Measurements from ENCODE around the gene KIAA1614.

KIAA1614 gene

GRCh38 chr1:180939711-180940103, 27.0 kb downstream of the KIAA1614 start:
- no peak for DNase-seq
- Mint-ChIP-seq H3K36me3 (ENCODE audit: low read depth) (no peaks in the 10 kb centered on the region), H3K27me3 (no peaks in the 10 kb centered on the region), H3K9me3 (no peaks in the 10 kb centered on the region), H3K27ac (no peak overlapping the region), H3K4me1 (ENCODE audit: low read depth) (peaks cover under 1% of the 10 kb centered on the region), H3K4me3 (no peak overlapping the region)

GRCh38 chr1:180940445-180940844, 27.7 kb downstream of the KIAA1614 start:
- no peak for DNase-seq
- Mint-ChIP-seq H3K4me3 (no peak overlapping the region), H3K27ac (no peak overlapping the region), H3K27me3 (no peaks in the 10 kb centered on the region), H3K9me3 (no peaks in the 10 kb centered on the region), H3K36me3 (ENCODE audit: low read depth) (peaks cover under 1% of the 10 kb centered on the region), H3K4me1 (ENCODE audit: low read depth) (no peaks in the 10 kb centered on the region)

- H3K9me3 Mint-ChIP-seq = peaks cover 6% of the 10 kb centered on the region
- H3K4me1 Mint-ChIP-seq (ENCODE audit: low read depth) = peaks cover 2% of the 10 kb centered on the region
Measured at GRCh38 chr1:180941518-180942275, 29.0 kb downstream of the KIAA1614 start.

GRCh38 chr1:180945151-180945550, 32.5 kb downstream of the KIAA1614 start:
- no peak for DNase-seq
- Mint-ChIP-seq H3K27ac (no peak overlapping the region), H3K36me3 (ENCODE audit: low read depth) (peaks cover 38% of the 10 kb centered on the region), H3K27me3 (no peaks in the 10 kb centered on the region), H3K4me1 (ENCODE audit: low read depth) (peaks cover 5% of the 10 kb centered on the region), H3K4me3 (no peak overlapping the region), H3K9me3 (peaks cover 17% of the 10 kb centered on the region)

More at GRCh38 chr1:180941518-180942275, 29.0 kb downstream of the KIAA1614 start:
- Mint-ChIP-seq H3K36me3 (ENCODE audit: low read depth) (peaks cover 10% of the 10 kb centered on the region), H3K27ac (no peak overlapping the region), H3K4me3 (no peak overlapping the region), H3K27me3 (no peaks in the 10 kb centered on the region)
- DNase-seq = no peak

- peaks cover 17% of the 10 kb centered on the region for H3K9me3 Mint-ChIP-seq
- DNase-seq = no peak
- H3K27me3 Mint-ChIP-seq = no peaks in the 10 kb centered on the region
- peaks cover 5% of the 10 kb centered on the region for H3K4me1 Mint-ChIP-seq (ENCODE audit: low read depth)
- peaks cover 42% of the 10 kb centered on the region for H3K36me3 Mint-ChIP-seq (ENCODE audit: low read depth)
- H3K27ac Mint-ChIP-seq = no peak overlapping the region
- no peak overlapping the region for H3K4me3 Mint-ChIP-seq
Measured at GRCh38 chr1:180945551-180945950, 32.9 kb downstream of the KIAA1614 start.

- Mint-ChIP-seq H3K4me1 (ENCODE audit: low read depth) (peaks cover 5% of the 10 kb centered on the region), H3K9me3 (peaks cover 17% of the 10 kb centered on the region), H3K36me3 (ENCODE audit: low read depth) (peaks cover 46% of the 10 kb centered on the region), H3K27ac (no peak overlapping the region), H3K27me3 (no peaks in the 10 kb centered on the region), H3K4me3 (no peak overlapping the region)
- DNase-seq = no peak
Measured at GRCh38 chr1:180946056-180946455, 33.4 kb downstream of the KIAA1614 start.

GRCh38 chr1:180946541-180947498, 34.1 kb downstream of the KIAA1614 start:
- peaks cover 5% of the 10 kb centered on the region for H3K4me1 Mint-ChIP-seq (ENCODE audit: low read depth)
- no peak overlapping the region for H3K4me3 Mint-ChIP-seq
- H3K9me3 Mint-ChIP-seq = peaks cover 17% of the 10 kb centered on the region
- peaks cover 46% of the 10 kb centered on the region for H3K36me3 Mint-ChIP-seq (ENCODE audit: low read depth)
- DNase-seq = no peak
- no peak overlapping the region for H3K27ac Mint-ChIP-seq
- H3K27me3 Mint-ChIP-seq = no peaks in the 10 kb centered on the region

- Mint-ChIP-seq H3K36me3 (ENCODE audit: low read depth) (peaks cover 46% of the 10 kb centered on the region), H3K4me3 (no peak overlapping the region), H3K27me3 (no peaks in the 10 kb centered on the region), H3K4me1 (ENCODE audit: low read depth) (peaks cover 5% of the 10 kb centered on the region), H3K9me3 (peaks cover 17% of the 10 kb centered on the region), H3K27ac (no peak overlapping the region)
- no peak for DNase-seq
Measured at GRCh38 chr1:180947499-180947885, 34.8 kb downstream of the KIAA1614 start.

GRCh38 chr1:180947901-180948640, 35.4 kb downstream of the KIAA1614 start:
- no peak for DNase-seq
- Mint-ChIP-seq H3K9me3 (peaks cover 17% of the 10 kb centered on the region), H3K27ac (no peak overlapping the region), H3K27me3 (no peaks in the 10 kb centered on the region), H3K4me3 (no peak overlapping the region), H3K36me3 (ENCODE audit: low read depth) (peaks cover 46% of the 10 kb centered on the region), H3K4me1 (ENCODE audit: low read depth) (peaks cover 5% of the 10 kb centered on the region)

- H3K4me1 Mint-ChIP-seq (ENCODE audit: low read depth) = peaks cover 10% of the 10 kb centered on the region
- peaks cover 46% of the 10 kb centered on the region for H3K36me3 Mint-ChIP-seq (ENCODE audit: low read depth)
- DNase-seq = no peak
- H3K9me3 Mint-ChIP-seq = peaks cover 17% of the 10 kb centered on the region
- no peaks in the 10 kb centered on the region for H3K27me3 Mint-ChIP-seq
- no peak overlapping the region for H3K27ac Mint-ChIP-seq
- no peak overlapping the region for H3K4me3 Mint-ChIP-seq
Measured at GRCh38 chr1:180948641-180949615, 36.2 kb downstream of the KIAA1614 start.

GRCh38 chr1:180949616-180950000, 36.9 kb downstream of the KIAA1614 start:
- no peaks in the 10 kb centered on the region for H3K27me3 Mint-ChIP-seq
- peaks cover 14% of the 10 kb centered on the region for H3K4me1 Mint-ChIP-seq (ENCODE audit: low read depth)
- H3K9me3 Mint-ChIP-seq = peaks cover 17% of the 10 kb centered on the region
- no peak overlapping the region for H3K4me3 Mint-ChIP-seq
- H3K36me3 Mint-ChIP-seq (ENCODE audit: low read depth) = peaks cover 50% of the 10 kb centered on the region
- H3K27ac Mint-ChIP-seq = no peak overlapping the region
- no peak for DNase-seq

- H3K27me3 Mint-ChIP-seq = no peaks in the 10 kb centered on the region
- H3K36me3 Mint-ChIP-seq (ENCODE audit: low read depth) = peaks cover 54% of the 10 kb centered on the region
- H3K27ac Mint-ChIP-seq = no peak overlapping the region
- no peak for DNase-seq
- peaks cover 15% of the 10 kb centered on the region for H3K4me1 Mint-ChIP-seq (ENCODE audit: low read depth)
- no peak overlapping the region for H3K4me3 Mint-ChIP-seq
- peaks cover 17% of the 10 kb centered on the region for H3K9me3 Mint-ChIP-seq
Measured at GRCh38 chr1:180950321-180950720, 37.6 kb downstream of the KIAA1614 start.

GRCh38 chr1:180951186-180951745, 38.6 kb downstream of the KIAA1614 start:
- Mint-ChIP-seq H3K36me3 (ENCODE audit: low read depth) (peaks cover 47% of the 10 kb centered on the region), H3K9me3 (peaks cover 14% of the 10 kb centered on the region), H3K4me3 (no peak overlapping the region), H3K27ac (no peak overlapping the region), H3K27me3 (no peaks in the 10 kb centered on the region), H3K4me1 (ENCODE audit: low read depth) (peaks cover 15% of the 10 kb centered on the region)
- DNase-seq = no peak
